Prostate gland (tissue), 2 donors: ENCODE data around the gene ALDH16A1. TPM values are rescaled to one million over a fixed set of nuclear protein-coding genes. Genes with fewer than 3 reads are reported as not detected.
A peak's percentile ranks its signal among the peaks of the same experiment; 100 is the strongest.

Experiments used
- microRNA counts, 2 donors: library from miRNA; unstranded; fragments of <30 nt; microRNA quantifications; one replicate each; lab custom pipeline; 2016 to 2017
- microRNA-seq: library from miRNA; unstranded; fragments of <30 nt; microRNA quantifications from one replicate; pipeline ENCODE4, GENCODE V29; 2016
- small RNA-seq, 2 donors: library from RNA; depleted of rRNA; stranded (forward); fragments of <200 nt; gene quantifications; one replicate each; pipeline ENCODE3, GENCODE V24; 2016
- total RNA-seq, 2 donors: library from RNA; depleted of rRNA; stranded (reverse); fragments of >200 nt; gene quantifications; one replicate each; pipeline ENCODE4 v1.1.0, GENCODE V29; 2016

The ALDH16A1 gene
- total RNA-seq, 2 donors from 2014 or later = 24.3 to 42.0 TPM

MicroRNAs encoded within 50 kb of the gene (microRNA counts, 767-probe panel; counts per million panel counts)
- 5,211 to 5,810 counts per million in 2 donors for microRNA hsa-miR-150-5p (lab: Ali Mortazavi, UCI)

Small RNA genes within 50 kb of the gene (microRNA-seq; reads per million reads assigned to microRNA genes)
- 394 reads per million, percentile 83 among the genes with 10 or more reads in this experiment for gene MIR150

Small RNA genes within 50 kb of the gene (small RNA-seq; reads per million reads assigned to genes)
- gene COX6CP7 = 0 reads per million in 2 donors
- 4.8 to 97.2 reads per million in 2 donors for gene MIR150
- gene SNORD32A = 0 reads per million in 2 donors
- gene SNORD33 = 0 reads per million in 2 donors
- 0 reads per million in 2 donors for gene SNORD34
- 0 reads per million in 2 donors for gene SNORD35A
- 0 reads per million in 2 donors for gene SNORD35B

Other genes with a start within 250 kb of the ALDH16A1 start
- gene SLC6A16, start 128.0 kb upstream of the ALDH16A1 start, total RNA-seq = 1 to 10 TPM in 1 of 2 donors, under 1 TPM in 1; 0.59 to 4.3 TPM
- 10 to 100 TPM in 1 of 2 donors, 1 to 10 TPM in 1; 9.5 to 21.4 TPM for gene CD37, start 117.8 kb upstream of the ALDH16A1 start, total RNA-seq
- gene TEAD2, start 90.8 kb upstream of the ALDH16A1 start, total RNA-seq = 10 to 100 TPM; 17.0 to 28.0 TPM
- 10 to 100 TPM in 1 of 2 donors, 1 to 10 TPM in 1; 1.0 to 17.8 TPM for gene DKKL1, start 89.3 kb upstream of the ALDH16A1 start, total RNA-seq
- 10 to 100 TPM in 1 of 2 donors, not detected in 1; 13.1 TPM for gene KASH5, start 65.0 kb upstream of the ALDH16A1 start, total RNA-seq
- gene PTH2, start 29.8 kb upstream of the ALDH16A1 start, total RNA-seq = not detected
- gene GFY, start 27.8 kb upstream of the ALDH16A1 start, total RNA-seq = not detected
- under 1 TPM; 0.09 to 0.40 TPM for gene SLC17A7, start 11.7 kb upstream of the ALDH16A1 start, total RNA-seq
- gene PIH1D1, start 1.4 kb upstream of the ALDH16A1 start, total RNA-seq = 100 to 1,000 TPM in 1 of 2 donors, 10 to 100 TPM in 1; 93.0 to 123 TPM
- gene FLT3LG, start 21.0 kb downstream of the ALDH16A1 start, total RNA-seq = 10 to 100 TPM in 1 of 2 donors, 1 to 10 TPM in 1; 2.9 to 10.7 TPM
- 1,000 to 10,000 TPM; 2,414 to 3,956 TPM for gene RPL13A, start 34.4 kb downstream of the ALDH16A1 start, total RNA-seq
- gene RPS11, start 43.2 kb downstream of the ALDH16A1 start, total RNA-seq = 1,000 to 10,000 TPM; 4,118 to 4,499 TPM
- gene FCGRT, start 59.4 kb downstream of the ALDH16A1 start, total RNA-seq = 100 to 1,000 TPM; 140 to 153 TPM
- gene RCN3, start 74.8 kb downstream of the ALDH16A1 start, total RNA-seq = 10 to 100 TPM in 1 of 2 donors, 1 to 10 TPM in 1; 2.5 to 14.5 TPM
- gene NOSIP, start 127.3 kb downstream of the ALDH16A1 start, total RNA-seq = 10 to 100 TPM; 62.9 to 91.7 TPM
- 10 to 100 TPM in 1 of 2 donors, 1 to 10 TPM in 1; 8.1 to 22.5 TPM for gene PRRG2, start 128.1 kb downstream of the ALDH16A1 start, total RNA-seq
- gene PRR12, start 138.0 kb downstream of the ALDH16A1 start, total RNA-seq = 10 to 100 TPM; 24.0 to 41.9 TPM
- 10 to 100 TPM; 59.1 to 72.3 TPM for gene RRAS, start 186.9 kb downstream of the ALDH16A1 start, total RNA-seq
- gene SCAF1, start 189.0 kb downstream of the ALDH16A1 start, total RNA-seq = 10 to 100 TPM; 47.9 to 80.8 TPM
- gene IRF3, start 212.6 kb downstream of the ALDH16A1 start, total RNA-seq = 10 to 100 TPM; 53.4 to 58.0 TPM
- 10 to 100 TPM; 11.6 to 11.7 TPM for gene BCL2L12, start 212.7 kb downstream of the ALDH16A1 start, total RNA-seq
- gene PRMT1, start 224.0 kb downstream of the ALDH16A1 start, total RNA-seq = 100 to 1,000 TPM; 142 to 300 TPM
- 1 to 10 TPM in 1 of 2 donors, under 1 TPM in 1; 0.68 to 6.1 TPM for gene ADM5, start 236.4 kb downstream of the ALDH16A1 start, total RNA-seq
- 1 to 10 TPM in 1 of 2 donors, under 1 TPM in 1; 0.96 to 5.5 TPM for gene CPT1C, start 237.9 kb downstream of the ALDH16A1 start, total RNA-seq